AG09309 (cell line): ENCODE results near the gene OR51V1.

Experiments
- DNase-seq: peaks from one replicate; pipeline ENCODE4 v3.0.0-alpha.2; 2010; ENCODE audit warnings: low read depth
- H3K4me3 ChIP-seq: 2 replicates; pipeline ENCODE4 v1.5.1; 2011; ENCODE audit warnings: mild to moderate bottlenecking, low read depth, low read length, moderate library complexity; ENCODE audit not compliant: control insufficient read depth
- TF ChIP-seq, protein P1 (sequence below): IDR thresholded peaks from 2 replicates; pipeline ENCODE4 v1.5.1; 2011; ENCODE audit warnings: mild to moderate bottlenecking, low read depth, low read length, inconsistent platforms; ENCODE audit not compliant: insufficient read depth, control insufficient read depth; ENCODE audit errors: missing control alignments

Gene OR51V1

DNA sequence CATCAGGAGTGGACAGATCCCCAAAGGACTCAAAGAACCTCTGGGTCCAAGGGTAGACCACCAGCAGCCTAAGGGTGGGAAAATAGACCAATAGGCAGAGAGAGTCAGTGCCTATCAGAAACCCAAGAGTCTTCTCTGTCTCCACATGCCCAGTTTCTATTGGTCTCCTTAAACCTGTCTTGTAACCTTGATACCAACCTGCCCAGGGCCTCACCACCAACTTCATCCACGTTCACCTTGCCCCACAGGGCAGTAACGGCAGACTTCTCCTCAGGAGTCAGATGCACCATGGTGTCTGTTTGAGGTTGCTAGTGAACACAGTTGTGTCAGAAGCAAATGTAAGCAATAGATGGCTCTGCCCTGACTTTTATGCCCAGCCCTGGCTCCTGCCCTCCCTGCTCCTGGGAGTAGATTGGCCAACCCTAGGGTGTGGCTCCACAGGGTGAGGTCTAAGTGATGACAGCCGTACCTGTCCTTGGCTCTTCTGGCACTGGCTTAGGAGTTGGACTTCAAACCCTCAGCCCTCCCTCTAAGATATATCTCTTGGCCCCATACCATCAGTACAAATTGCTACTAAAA is 26.3 kb upstream of the OR51V1 start, which contains the start of gene HBB:
HBB (minus strand) TSS at position 340 of the 579 bp plus-strand sequence; CDS start at position 290, 50 bp downstream.
- no peak within 1 kb of the TSS for H3K4me3 ChIP-seq
- DNase-seq, result no peak
- TF ChIP-seq, protein P1, sequence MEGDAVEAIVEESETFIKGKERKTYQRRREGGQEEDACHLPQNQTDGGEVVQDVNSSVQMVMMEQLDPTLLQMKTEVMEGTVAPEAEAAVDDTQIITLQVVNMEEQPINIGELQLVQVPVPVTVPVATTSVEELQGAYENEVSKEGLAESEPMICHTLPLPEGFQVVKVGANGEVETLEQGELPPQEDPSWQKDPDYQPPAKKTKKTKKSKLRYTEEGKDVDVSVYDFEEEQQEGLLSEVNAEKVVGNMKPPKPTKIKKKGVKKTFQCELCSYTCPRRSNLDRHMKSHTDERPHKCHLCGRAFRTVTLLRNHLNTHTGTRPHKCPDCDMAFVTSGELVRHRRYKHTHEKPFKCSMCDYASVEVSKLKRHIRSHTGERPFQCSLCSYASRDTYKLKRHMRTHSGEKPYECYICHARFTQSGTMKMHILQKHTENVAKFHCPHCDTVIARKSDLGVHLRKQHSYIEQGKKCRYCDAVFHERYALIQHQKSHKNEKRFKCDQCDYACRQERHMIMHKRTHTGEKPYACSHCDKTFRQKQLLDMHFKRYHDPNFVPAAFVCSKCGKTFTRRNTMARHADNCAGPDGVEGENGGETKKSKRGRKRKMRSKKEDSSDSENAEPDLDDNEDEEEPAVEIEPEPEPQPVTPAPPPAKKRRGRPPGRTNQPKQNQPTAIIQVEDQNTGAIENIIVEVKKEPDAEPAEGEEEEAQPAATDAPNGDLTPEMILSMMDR, result no peak

- TF ChIP-seq, protein P1, result no peak
- H3K4me3 ChIP-seq, result no peak overlapping the region
- no peak for DNase-seq
Observed at GRCh38 chr11:5225480-5225871, 25.0 kb upstream of the OR51V1 start.

- no peak for DNase-seq
- no peak overlapping the region for H3K4me3 ChIP-seq
- TF ChIP-seq, protein P1, result no peak
Observed at GRCh38 chr11:5224538-5225479, 24.3 kb upstream of the OR51V1 start.

DNA sequence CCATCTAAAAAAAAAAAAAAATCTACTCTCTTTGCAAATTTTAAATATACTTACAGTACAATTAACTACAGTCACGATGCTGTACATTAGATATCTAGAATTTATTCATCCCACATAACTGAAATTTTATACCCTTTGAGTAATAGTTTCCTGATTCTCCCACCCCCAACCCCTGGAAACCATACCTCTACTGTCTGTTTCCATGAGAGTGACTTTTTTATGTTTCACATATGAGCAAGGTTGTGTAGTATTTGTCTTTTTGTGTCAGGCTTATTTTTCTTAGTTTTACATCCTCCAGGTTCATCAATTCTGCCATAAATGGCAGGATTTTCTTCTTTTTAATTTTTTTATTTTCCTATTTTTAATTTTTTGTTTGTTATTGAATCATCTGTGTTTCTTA is 23.2 kb upstream of the OR51V1 start:
- no peak overlapping the region for H3K4me3 ChIP-seq
- TF ChIP-seq, protein P1, result no peak
- DNase-seq, result no peak

DNA sequence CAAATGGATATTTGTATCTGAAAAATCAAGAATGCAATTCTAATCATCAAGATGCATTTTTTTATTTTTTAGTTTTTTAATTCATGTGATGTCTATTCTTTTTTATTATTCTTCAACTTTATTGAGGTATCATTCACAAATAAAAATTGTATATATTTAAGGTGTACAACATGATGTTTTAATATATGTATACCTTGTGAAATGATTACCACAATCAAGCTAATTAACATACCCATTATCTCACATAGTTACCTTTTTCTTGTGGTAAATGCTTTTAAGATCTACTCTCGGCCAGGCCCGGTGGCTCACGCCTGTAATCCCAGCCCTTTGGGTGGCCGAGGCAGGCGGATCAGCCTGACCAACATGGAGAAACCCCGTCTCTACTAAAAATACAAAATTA is 22.7 kb upstream of the OR51V1 start:
- DNase-seq, result no peak
- H3K4me3 ChIP-seq, result no peak overlapping the region
- TF ChIP-seq, protein P1, result no peak

- no peak overlapping the region for H3K4me3 ChIP-seq
- no peak for DNase-seq
- TF ChIP-seq, protein P1, result no peak
Observed at GRCh38 chr11:5210376-5210885, 9.9 kb upstream of the OR51V1 start.
